ENCODE measurements around the gene ARID1B.

GRCh38 chr6:157131250-157131649 is 354.1 kb downstream of the ARID1B start:
- TF ChIP-seq GATA2 (IDR thresholded peaks at IDR 0.05; ENCODE audit: low read depth, low read length) (no peak), GATA3 (IDR thresholded peaks at IDR 0.05; ENCODE audit: low read depth, low read length) (no peak)
